ENCODE results near the gene XAGE3.
"Not testable (repeated sequence)": the region's sequence is repeated elsewhere in the genome, so short reads cannot be mapped to it uniquely, and the experiment has no call there.

The XAGE3 gene

DNA sequence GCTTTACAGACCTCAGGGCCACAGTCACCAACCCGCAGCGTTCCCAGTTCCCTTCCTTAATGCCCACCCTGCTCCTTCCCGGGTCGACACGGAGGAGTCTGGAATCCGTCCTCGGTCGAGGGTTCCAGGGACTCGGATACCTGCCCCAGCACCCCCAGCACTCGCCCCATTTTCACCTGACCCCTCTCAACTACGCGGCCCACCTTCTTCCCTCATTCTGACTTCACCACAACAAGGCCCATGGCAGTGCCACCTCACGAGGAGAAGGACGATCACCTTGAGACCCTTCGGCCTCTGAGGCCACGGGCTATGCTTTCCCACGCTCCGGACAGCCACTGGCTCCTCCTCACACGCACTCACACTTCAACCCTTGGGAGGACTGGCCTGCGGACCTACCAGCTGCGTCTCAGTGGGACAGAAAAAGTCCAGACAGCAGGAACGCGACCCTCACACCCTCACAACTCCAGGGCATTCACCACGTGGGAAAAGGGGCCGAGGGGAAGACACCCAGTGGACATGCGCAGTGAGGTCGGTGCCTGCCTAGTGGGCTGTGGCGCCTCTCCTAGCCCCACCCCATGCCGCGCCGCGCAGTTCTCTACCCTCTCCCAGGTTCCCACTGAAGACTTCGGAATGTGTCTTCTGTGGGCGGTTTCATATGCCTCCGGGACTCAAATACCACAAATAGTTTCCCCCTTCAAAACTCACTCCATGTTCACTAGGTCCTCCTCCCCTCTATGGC is at the start of gene XAGE3:
Gene XAGE3 (minus strand): TSS at position 474 of the 739 bp plus-strand sequence. CDS start 950 bp downstream, outside the sequence.
- no peak for DNase-seq

- DNase-seq: not testable (repeated sequence)
Observed at GRCh38 chrX:52914704-52915103, 46.8 kb upstream of the XAGE3 start.

- not testable (repeated sequence) for DNase-seq
Observed at GRCh38 chrX:52913681-52914080, 45.8 kb upstream of the XAGE3 start.

DNA sequence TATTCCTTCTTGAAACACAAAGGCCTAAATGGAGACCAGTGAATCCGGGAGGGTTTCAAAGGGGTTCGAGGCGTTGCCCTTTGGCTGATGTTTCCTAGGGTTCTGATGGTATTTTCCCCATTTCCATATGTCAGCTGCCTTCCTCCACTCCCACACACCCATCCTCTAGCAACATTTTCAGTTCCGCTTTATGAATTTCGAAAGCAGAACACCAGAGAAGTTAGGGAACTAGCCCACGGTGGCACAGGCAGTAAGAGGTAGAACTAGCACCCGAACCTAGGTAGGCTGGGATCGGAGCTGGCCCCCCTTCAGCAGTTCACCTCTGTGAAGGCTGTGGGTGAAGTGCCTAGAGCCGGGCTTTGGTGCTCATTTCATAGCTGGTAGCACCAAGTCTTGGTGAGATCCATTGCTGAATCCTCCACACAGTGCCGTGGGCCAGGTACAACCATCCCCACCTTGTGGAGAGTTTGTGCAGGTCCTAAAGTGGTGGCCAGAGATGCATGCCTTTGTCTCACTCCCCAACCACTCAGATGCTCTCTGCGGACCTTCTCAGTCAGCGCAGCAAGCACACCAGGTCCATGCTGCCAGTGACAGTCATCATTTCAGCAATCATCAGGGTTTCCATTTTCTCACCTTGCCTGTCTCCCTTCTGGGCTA is 41.6 kb upstream of the XAGE3 start:
- not testable (repeated sequence) for DNase-seq

- not testable (repeated sequence) for DNase-seq
Observed at GRCh38 chrX:52907900-52908299, 40.0 kb upstream of the XAGE3 start.

GRCh38 chrX:52907137-52907536 is 39.3 kb upstream of the XAGE3 start:
- not testable (repeated sequence) for DNase-seq

DNA sequence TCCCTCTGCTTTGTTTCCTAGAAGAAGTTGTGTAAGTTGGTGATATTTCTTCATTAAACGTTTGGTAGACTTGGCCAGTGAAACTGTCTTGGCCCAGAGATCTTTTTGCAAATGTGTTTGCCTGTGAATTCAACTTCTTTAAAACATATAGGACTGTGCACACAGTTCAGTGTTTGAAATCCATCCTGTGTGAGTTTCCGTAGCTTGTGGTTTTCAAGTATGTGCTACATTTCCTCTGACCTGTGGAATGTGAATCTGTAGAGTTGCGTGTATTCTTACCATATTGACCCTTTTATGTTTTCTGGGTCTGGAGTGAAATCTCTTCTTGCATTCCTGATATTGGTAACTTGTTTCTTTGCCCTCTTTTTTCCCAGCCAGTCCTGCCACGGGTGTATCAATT is 38.2 kb upstream of the XAGE3 start:
- DNase-seq: not testable (repeated sequence)

- not testable (repeated sequence) for DNase-seq
Observed at GRCh38 chrX:52905531-52905930, 37.6 kb upstream of the XAGE3 start.

DNA sequence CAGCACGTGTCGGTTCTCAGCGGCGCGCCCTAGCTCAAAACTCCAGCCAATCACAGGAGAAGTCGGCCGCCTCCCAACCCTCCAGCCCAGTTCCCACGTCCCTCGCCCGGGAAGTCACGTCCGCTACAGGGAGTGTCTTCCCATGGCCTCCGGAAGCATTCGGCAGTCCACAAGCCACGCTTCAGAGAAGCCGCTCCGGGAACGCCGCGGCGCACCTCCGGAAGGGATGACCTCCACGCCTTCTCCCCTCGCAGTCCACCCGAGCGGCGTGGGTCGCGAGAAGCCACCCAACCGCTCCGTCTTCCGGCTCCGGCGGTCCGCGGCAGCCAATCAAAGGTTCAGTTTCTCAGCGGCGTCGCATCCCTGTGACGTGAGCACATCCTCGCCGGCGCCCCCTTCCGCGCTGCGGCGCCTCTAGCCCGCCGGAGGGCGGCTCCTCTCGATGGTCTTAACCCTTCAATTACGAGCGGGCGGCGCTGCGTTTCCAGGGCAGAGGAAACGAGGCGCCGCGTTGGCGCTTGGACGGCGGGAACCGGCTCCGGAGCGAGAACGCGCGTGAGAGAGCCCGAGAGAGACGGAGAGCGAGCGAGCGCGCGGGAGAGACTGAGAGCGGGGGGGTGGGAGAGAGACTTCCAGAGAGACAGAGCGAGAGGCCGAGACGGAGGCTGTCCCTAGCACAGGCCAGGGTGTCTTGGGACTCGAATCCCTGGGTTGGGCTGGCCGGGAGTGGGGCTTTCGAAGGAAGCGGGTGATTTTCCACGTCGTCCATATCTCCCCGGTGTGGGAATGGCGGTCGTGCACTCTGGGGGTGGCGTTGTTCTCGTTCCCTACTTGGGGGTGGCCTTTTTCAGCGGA is 29.2 kb upstream of the XAGE3 start, which contains the start of gene FAM156B:
Gene FAM156B (plus strand): TSS at position 476 of the 855 bp plus-strand sequence. CDS start 9,896 bp downstream, outside the sequence.
- not testable (repeated sequence) for DNase-seq

DNA sequence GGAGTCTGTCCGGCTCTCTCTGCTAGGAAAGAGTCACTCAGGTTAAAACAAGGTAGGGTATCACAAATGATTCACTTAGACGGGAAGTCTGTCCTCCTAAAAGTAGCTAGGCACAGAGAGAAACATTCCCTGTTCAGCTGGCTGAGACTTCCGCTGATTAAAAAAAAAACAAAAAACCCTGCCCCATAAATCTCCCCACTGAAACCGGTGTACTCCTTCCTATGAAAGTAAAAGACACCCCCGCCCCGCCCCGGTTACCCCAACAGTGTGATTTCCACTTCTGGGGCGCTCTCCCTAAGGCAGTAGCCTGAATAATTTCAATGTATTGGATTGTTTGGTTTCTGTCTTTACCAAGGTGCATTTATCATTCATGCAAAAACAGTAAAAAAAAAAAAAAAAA is 28.6 kb upstream of the XAGE3 start:
- DNase-seq: not testable (repeated sequence)

DNA sequence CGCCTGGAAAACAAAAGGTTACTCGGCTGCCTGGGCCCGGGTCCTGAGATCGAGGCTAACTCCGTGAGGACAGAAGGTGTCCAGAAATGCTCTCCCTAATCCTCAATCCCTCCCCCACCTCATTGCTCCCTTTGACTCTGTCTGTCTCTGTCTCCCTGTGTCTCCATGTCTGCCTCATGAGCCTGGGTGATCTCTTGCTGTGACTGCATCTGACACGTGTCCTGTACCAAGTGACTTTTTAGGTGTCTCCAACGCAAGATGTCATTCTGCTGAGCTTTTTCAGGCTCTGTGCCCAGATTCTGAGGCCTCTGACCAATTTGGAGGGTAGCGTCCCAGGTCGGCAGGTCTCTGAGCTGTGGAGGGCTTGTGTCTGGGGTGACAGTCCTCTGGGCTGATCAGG is 20.2 kb upstream of the XAGE3 start:
- DNase-seq: not testable (repeated sequence)

DNA sequence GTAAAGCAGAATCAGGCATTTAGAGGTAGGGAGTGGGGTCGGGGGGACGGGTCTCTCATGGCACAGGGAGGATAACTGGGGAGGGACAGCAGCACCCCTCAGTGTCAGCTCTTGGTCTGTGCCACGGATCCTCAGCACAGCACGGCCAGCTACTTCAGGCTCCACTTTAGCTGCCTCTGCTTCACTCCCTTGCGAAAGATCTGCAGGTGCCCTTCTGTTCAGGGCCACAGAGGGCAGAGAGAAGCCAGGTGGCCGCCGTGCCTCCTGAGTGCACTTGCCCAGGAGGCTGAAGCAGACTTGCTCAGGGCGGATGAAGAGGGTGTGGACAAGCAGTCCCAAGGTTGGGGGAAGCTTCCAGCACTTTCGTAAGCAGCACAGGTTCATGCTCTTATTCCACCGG is 19.6 kb upstream of the XAGE3 start:
- DNase-seq: not testable (repeated sequence)

- DNase-seq: not testable (repeated sequence)
Observed at GRCh38 chrX:52876386-52876785, 8.5 kb upstream of the XAGE3 start.

DNA sequence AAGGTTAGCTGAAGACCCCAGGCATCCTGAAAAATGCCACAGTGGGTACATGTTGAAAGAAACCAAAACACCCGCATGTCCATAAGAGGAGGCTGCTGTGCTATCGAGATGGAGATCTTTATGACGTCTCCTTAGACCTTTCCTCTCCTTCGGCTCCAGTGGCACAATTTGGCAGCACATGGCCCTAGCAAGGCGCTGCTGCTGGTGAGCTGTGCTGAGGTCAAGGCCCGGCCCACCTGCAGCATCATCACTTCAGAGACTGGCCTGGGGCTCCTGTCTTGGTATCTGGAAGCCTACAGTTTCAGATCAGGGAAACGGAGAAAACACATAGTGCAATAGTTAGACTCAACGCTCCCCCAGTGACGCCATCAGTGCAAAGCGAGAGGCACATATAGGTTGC is 7.6 kb upstream of the XAGE3 start:
- DNase-seq: not testable (repeated sequence)

GRCh38 chrX:52874661-52875060 is 6.8 kb upstream of the XAGE3 start:
- no peak for DNase-seq

GRCh38 chrX:52873825-52874224 is 5.9 kb upstream of the XAGE3 start:
- DNase-seq: not testable (repeated sequence)

GRCh38 chrX:52870046-52870445 is 2.2 kb upstream of the XAGE3 start:
- DNase-seq: no peak

- DNase-seq: no peak
Observed at GRCh38 chrX:52865343-52865998, 2.4 kb downstream of the XAGE3 start.

DNA sequence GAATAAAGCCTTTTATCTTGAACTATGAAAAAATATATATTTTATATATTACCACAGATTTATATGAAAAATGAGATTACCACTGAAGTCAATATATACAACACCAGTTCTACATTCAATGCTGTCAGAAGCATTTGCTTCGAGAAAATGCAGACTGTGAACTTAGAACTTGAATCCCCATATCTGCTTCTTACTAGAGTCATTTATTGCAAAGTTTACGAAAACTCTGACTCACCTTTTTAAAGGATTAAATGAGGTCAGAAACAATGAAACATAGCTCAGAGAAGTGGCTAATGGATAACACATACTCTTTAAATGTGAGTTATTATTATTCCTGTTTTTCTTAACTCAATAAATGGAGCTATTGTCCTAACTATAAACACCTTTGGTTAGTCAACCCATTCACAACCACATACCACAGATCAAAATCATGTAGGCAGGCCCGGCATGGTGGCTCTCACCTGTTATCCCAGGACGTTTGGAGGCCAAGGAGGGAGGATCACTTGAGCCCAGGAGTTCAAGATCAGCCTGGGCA is 10.8 kb downstream of the XAGE3 start:
- not testable (repeated sequence) for DNase-seq

DNA sequence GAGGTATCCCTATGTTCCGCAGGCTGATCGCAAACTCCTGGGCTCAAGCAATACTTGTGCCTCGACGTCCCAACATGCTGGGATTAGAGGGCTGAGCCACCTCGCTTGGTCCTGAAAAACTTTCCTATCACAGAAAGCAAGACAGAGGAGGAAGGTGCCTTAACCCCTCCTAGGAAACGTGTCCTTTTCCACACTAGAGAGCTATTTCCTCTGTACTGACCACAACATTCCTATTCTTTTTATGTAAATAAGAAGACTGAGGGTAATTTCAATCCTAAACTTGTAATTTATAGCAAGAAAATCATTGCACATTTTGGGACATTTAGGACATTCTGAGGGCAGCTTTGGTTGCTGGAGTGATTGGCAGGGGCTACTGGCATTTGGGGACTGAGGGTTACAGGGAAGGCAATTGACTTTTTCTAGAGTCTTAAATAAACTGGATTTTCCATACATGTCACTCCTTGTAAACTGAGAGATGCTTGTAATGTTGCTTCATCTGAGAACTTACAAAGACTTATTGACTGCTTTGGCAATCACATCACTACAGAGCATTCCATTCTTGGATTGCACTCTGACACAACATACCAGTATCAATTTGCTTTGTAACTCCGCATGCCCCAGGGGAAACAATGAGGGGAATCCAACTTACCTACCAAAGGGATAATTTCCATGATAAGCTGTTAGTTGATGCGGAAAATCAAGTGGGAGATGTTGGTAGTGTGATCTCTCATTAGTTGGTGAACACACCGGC is 15.6 kb downstream of the XAGE3 start:
- no peak for DNase-seq

- not testable (repeated sequence) for DNase-seq
Observed at GRCh38 chrX:52843619-52844018, 24.3 kb downstream of the XAGE3 start.

GRCh38 chrX:52839137-52839536 is 28.7 kb downstream of the XAGE3 start:
- DNase-seq: no peak

Data from midbrain (tissue), 1 donor.